HG02943 (cell line): Measurements from ENCODE around the gene EIF3K.

Source experiments
- ATAC-seq: cut with Tn5 transposase; IDR thresholded peaks from one replicate; pipeline ENCODE4 v1.9.1; 2021; ENCODE audit warnings: mild to moderate bottlenecking, low read depth, moderate library complexity; ENCODE audit not compliant: unreplicated experiment

Gene EIF3K

DNA sequence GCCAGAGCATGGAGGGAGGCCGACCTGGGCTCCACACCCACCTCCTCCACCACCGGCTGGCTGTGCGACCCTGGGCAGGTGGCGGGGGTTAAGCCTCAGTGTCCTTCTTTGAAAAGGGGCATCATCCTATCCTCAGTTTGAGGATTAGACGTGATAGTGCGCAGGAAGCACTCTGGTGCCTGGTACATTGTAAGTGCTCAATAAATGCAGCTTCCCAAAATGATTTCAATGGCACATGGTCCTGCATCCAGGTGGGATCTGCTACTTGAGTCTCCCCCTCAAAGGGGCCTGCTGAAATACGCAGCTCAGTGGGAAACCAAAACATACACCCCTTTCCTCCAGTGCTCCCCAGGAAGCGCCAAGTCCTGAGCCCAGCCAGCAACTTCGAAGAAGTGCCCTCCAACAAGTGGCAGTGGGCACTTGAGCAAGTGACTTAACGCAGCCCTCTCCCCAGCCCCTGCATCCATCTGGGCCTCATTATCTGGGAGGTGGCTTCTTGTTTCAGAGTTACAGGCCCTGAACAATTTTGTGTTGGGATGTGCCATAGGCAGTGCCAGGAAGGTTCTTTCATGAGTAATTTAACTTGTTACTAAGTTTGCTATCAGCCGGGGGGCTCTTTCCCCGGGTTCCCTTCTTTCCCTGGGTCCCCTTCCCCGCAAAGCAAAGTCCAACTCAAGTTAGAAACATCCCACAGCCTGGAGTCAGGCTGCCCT is 46.4 kb downstream of the EIF3K start:
- no peak for ATAC-seq

DNA sequence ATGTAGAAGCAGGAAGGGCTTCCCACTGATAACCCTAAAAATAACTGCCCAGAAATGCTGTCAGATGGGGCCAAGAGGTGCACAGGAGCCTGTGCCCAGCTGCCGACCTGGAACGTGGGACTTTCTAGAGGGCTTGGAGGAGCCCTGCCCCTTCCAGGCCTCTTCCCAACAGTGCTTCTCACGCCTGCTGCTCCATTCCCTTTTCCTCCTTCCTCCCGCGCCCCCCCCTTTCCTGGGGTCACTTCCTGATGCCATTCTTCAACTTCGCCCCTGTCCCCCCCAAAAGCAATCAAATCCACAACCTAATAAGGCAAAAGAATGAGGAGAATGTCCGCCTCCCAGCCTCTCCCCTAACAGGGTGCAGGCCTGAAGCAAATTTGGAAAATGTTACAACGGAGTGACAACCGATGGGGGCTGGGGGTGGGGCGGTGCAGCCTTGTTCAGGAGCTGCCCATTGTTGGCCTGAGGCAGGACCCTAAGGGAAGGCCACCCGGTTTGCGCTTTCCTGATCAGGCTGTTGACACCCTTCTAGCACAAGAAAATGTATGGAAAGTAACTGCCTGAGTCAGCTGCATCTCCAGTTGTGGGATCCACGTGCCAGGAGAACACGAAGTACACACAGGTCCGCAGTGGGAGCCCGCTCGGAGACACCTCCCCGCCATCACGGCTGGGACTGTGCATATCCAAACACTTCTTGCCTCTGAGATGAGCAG is 47.1 kb downstream of the EIF3K start:
- no peak for ATAC-seq

DNA sequence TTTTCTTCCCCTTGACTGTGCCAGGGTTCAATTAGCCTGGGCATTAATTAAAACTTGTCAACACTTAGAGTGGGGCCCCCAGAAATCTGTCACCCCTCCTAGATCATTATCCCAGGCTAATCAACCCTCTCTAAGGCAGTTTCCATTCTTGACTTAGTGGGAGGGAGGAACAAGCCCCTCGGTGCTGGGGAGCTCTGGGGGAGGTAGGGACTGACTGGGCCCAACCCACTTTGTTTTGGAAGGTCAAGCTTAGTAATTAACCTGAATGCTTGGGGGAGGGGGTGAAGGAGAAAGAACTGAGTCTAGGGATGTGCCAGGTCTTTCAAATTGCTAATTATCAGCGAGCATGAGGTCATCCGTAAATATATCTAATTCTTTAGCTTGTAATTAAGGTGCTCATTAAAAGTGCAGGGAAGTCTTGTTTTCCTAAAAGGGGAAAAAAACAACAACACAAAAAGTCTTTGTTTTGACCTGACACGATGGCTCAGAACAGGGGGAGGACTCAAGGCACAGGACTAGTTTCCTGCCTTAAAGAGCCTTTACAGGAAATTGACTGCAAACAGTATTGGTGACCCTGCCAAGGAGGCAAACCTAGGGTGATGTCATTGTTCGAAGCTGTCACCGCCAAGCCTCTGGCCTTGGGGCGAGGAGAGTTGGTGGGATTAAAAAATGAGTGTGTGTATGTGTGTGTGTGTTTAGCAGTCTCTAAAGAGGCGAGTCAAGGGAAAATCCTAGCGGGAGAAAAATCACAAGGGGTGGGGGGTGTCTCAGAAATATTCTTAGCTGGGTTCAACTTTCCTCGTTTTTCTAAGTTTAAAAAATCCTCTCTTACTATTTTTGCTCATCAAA is 47.9 kb downstream of the EIF3K start:
- no peak for ATAC-seq

GRCh38 chr19:38667661-38668171 is 48.7 kb downstream of the EIF3K start:
- no peak for ATAC-seq

- no peak for ATAC-seq
Measured at GRCh38 chr19:38669552-38669951, 50.6 kb downstream of the EIF3K start.

GRCh38 chr19:38670921-38671398 is 52.0 kb downstream of the EIF3K start:
- ATAC-seq: no peak

- no peak for ATAC-seq
Measured at GRCh38 chr19:38671654-38672053, 52.7 kb downstream of the EIF3K start.

GRCh38 chr19:38673030-38673429 is 54.0 kb downstream of the EIF3K start:
- ATAC-seq: no peak

- ATAC-seq: no peak
Measured at GRCh38 chr19:38674388-38675171, 55.6 kb downstream of the EIF3K start.

GRCh38 chr19:38675611-38676010 is 56.6 kb downstream of the EIF3K start:
- no peak for ATAC-seq

- no peak for ATAC-seq
Measured at GRCh38 chr19:38676023-38676877, 57.3 kb downstream of the EIF3K start.

GRCh38 chr19:38676878-38677646 is 58.1 kb downstream of the EIF3K start:
- no peak for ATAC-seq

DNA sequence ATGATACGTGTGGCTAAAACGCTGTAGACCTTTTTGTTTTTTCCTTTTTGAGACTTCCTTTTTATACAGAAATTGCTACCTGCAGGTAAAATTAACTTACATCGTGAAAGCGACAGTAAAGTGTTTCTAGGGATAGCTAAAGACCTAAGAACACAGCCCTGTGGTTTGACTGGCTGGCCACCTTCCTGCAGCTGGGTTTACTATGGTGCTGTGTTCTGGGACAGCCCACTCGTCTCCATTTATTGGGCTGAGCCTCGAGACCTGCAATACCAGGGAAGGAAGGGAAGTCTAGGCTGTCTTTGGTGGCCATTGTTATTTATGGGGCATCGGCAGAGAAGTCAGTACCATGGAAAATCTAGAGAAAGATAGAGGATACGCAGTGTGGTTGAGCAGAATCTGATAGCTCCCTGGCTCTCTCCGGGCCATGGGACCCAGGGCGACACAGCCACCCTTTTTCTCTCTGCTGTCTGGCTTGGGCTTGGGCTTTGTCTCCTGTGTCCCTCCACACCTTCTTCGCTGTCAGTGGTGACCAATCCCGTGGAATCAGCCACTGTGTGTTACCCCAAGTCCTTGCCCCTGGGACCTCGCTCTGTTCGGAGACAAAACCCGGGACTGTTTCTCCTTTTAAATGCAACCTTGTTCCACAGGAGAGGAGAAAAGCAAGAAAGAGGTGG is 59.4 kb downstream of the EIF3K start:
- no peak for ATAC-seq

DNA sequence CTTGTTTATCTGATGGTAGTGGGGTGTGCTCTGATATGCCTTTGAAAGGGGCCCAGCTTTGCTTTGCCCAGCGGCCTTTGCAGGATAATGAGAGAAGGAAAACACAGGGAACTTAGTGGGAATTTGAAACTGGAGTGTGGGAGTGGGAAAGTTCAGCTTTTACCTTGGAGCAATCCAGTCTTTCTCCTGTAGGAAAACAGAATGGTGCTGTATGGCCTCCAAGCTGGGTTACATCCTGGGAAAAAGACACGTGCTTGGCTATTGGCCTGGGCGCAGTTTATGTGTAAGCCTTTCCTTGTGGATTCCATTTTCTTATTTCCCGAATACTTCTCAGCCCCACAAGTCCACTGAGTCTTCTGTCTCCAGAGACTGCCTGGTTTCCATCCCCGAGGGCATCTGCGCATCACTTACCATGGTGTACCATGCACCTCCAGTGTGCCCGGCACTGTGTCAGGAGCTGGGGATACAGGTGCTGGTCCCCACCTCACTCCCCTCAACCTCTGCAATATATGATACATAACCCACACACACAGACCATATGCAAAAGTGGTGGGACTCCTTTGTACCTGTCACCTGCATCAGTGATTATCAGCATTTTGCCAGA is 60.0 kb downstream of the EIF3K start:
- ATAC-seq: no peak

- no peak for ATAC-seq
Measured at GRCh38 chr19:38679839-38680238, 60.9 kb downstream of the EIF3K start.

GRCh38 chr19:38682195-38682867 is 63.3 kb downstream of the EIF3K start:
- no peak for ATAC-seq

GRCh38 chr19:38682872-38683392 is 63.9 kb downstream of the EIF3K start:
- ATAC-seq: no peak
